Spleen (tissue), 7 donors: ENCODE measurements around the gene DDX56.

Experiments
- POLR2A ChIP-seq, 3 donors: fragments of 450-650 bp; IDR thresholded peaks; one replicate each; pipeline ENCODE4 v1.5.1; 2017; ENCODE audit warnings: antibody characterized with exemption in 3 of 3, mild to moderate bottlenecking in 1 of 3
- POLR2AphosphoS5 ChIP-seq, 3 donors: sonication (generic); formaldehyde crosslinking; IDR thresholded peaks; one replicate each; pipeline ENCODE4 v1.5.1; 2017; ENCODE audit warnings: antibody characterized with exemption in 3 of 3
- TF ChIP-seq, protein P1 (sequence below), 11 experiments: fragments of 200-600 bp in 7 of 11; fragments of 450-650 bp in 4 of 11; sonication (generic) in 4 of 11; IDR thresholded peaks in 8 of 11; conservative IDR thresholded peaks in 3 of 11; 1 replicate in 7 of 11; 2 replicates in 4 of 11; pipeline versions ENCODE4 v1.4.0 to v1.8.0; 2016 to 2021; ENCODE audit warnings: antibody characterized with exemption in 11 of 11, inconsistent platforms in 4 of 11, mild to moderate bottlenecking in 1 of 11
- donor health status: DM: no; HTN: no; CAD: no; lungs with moderate emphysema.
- donor health status: DM: no; HTN: no; CAD: no.
- donor health status: DM: no; HTN: no; CAD: no.

DNA sequence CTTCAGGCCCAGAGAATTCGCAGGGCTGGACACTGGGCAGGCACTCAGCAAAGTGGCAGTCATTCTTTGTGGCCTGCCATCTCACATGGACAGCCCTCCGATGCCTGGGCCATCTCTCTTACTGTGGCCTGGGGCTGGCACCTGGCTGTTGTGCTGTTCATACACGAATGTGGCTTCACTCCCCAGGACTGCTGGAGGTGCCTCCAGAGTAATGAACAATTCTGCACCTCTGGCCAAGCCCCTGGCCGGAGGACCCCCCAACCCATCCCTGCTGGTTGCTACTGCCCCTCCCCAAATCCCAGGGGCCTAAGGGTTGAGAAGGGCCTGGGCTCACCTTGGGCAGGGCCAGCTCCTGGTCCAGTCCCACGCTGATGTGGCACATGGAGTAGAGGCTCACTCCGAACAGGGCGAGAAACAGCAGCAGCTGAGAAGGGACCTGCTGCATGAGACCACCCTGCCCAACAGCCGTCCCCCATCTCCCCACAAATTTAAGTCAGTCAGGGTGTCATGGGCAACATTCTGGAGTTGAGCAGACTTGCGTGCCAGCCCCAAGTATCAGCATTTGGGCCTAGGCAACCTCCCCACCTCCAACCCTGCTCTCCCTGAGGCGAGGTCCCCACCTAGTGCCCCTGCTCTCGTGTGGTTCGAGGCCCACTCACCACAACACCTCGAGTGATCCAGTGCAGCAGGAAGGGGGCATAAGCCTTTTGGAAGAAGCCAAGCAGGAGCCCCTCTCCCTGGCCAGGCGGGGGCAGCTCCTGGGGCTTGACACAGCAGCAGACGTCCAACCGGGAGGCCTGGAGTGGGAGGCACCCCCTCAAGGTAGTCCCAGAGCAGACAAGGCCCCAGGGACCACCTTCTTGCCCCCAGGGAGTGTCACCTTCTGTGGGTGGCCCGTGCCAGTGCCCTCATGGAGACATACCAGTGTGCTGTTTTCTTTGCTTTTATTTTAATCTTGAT is 42.0 kb downstream of the DDX56 start:
- TF ChIP-seq, protein P1, sequence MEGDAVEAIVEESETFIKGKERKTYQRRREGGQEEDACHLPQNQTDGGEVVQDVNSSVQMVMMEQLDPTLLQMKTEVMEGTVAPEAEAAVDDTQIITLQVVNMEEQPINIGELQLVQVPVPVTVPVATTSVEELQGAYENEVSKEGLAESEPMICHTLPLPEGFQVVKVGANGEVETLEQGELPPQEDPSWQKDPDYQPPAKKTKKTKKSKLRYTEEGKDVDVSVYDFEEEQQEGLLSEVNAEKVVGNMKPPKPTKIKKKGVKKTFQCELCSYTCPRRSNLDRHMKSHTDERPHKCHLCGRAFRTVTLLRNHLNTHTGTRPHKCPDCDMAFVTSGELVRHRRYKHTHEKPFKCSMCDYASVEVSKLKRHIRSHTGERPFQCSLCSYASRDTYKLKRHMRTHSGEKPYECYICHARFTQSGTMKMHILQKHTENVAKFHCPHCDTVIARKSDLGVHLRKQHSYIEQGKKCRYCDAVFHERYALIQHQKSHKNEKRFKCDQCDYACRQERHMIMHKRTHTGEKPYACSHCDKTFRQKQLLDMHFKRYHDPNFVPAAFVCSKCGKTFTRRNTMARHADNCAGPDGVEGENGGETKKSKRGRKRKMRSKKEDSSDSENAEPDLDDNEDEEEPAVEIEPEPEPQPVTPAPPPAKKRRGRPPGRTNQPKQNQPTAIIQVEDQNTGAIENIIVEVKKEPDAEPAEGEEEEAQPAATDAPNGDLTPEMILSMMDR (IDR thresholded peaks at IDR 0.05 in 8 of 11, conservative IDR thresholded peaks at IDR 0.05 in 3 of 11), result no peak
- no peak for TF ChIP-seq POLR2A (IDR thresholded peaks at IDR 0.05)
- no peak for TF ChIP-seq POLR2AphosphoS5 (IDR thresholded peaks at IDR 0.05)
